NT2/D1 (cell line): Measurements from ENCODE around the gene ADAMTSL1.

Source experiments
- YY1 ChIP-seq: IDR thresholded peaks from 2 replicates; pipeline ENCODE4 v1.6.1; 2011; ENCODE audit not compliant: insufficient read length, insufficient read depth
- ZNF274 ChIP-seq: IDR thresholded peaks from 2 replicates; pipeline ENCODE4 v1.6.1; 2011; ENCODE audit warnings: mild to moderate bottlenecking, low read depth, low read length

- no peak for TF ChIP-seq ZNF274
- no peak for TF ChIP-seq YY1
Observed at GRCh38 chr9:18703151-18703900, 229.4 kb downstream of the ADAMTSL1 start.
